GM18951 (cell line): ENCODE data around the gene CMPK2.

Experiments
- POLR2A ChIP-seq: IDR thresholded peaks from 4 replicates; pipeline ENCODE4 v1.6.1; 2011; ENCODE audit warnings: mild to moderate bottlenecking; ENCODE audit not compliant: insufficient read length, insufficient read depth; ENCODE audit errors: extremely low read depth
- in situ Hi-C: fragments of 300-500 bp; cut with MboI; formaldehyde crosslinking; loops from one replicate; pipeline ENCODE4 v1.12.0; 2022; ENCODE audit warnings: low sequenced_read_pairs, mixed read lengths, inconsistent platforms; ENCODE audit not compliant: unreplicated experiment

The CMPK2 gene

DNA sequence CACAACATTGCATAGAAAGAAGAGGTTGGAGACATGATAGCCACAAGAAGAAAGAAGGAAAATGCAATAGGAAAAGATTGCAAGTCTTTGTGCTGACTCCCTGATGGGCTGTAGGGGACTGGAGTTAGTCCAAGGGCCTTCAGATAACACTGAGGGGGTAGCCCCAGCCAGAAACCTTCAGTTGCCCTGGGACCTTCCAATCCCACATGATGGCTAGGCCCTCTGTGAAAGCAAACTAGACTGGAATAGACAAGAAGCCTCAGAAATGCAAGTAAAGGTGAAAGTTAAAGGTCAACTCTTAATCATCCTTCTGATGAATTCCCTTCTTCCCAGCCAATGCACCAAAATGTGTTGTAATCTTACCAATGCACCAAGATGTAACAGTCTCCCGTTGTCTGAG lies 19.2 kb downstream of the CMPK2 start:
- no peak for TF ChIP-seq POLR2A
- in situ Hi-C loops: no loop called here

DNA sequence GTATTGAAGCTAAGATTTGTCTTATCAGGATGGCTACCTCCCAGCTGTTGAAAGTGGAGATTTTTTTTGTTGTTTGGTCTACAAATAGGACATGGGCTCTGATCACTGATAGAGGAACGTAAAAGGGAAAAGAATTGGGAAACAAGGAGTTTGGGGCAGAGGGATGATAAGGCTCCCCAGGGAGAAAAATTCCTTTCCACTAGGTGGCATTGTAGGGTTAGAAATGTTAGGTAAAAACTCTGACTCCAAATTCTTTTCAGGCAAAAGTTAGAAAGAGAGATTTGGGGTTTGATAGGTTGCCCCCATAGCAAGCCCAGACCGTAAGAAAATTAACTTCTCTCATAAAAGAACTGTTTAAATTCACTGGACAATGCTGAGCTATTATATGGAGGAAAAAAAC lies 19.8 kb downstream of the CMPK2 start:
- TF ChIP-seq POLR2A: no peak
- in situ Hi-C loops: no loop called here

DNA sequence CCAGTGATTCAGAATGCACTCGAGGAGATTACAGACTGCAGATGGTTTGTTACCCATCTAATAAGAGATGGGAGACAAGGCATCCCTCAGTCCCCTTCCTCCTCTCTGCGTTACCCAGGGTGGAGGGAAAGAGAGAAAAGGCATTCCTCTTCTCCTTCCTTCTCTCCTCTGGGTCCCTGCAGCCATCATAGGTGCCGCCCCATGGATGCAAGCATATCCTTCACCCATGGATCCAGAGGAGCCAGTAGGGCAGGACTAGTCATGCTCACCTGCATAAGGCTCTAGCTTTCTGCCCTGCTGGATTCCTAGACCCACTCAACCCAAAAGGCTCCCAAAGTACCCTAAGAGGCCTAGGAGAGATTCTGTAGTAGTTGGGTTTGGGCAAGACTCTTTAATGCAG lies 20.4 kb downstream of the CMPK2 start:
- no peak for TF ChIP-seq POLR2A
- in situ Hi-C loops: no loop called here

DNA sequence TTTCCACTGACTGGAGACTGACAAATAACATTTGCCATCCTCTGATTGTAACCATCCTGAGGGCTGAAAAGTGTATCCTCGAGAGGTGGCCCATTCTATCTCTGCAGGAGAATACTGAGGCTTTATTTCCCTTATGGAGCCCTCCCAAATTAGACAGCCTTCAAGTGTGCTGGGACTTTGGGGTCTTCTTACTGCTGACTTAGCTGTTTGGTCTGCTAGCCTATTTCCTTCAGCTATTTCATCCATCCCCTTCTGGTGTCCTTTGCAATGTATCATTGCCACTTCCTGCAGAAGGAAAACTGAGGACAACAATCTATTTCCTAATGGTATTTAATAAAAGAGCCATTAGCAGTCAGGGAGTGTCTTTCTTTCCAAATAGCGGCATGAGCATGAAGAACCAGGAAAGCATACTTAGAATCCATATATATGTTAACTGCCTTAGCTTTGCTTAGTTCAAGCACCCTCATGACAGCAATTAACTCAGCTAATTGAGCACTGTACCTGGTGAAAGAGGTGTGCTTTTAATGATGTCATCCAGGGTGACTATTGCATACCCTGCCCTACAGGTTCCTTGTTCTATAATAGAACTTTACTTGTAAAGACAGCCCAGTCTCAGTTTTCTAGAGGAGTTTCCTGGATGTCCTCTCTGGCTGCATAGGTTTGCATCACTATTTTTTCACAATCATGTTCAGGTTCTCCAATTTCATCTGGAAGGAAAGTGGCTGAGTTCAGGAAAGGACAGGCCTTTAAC lies 24.0 kb downstream of the CMPK2 start:
- no peak for TF ChIP-seq POLR2A
- in situ Hi-C loops: no loop called here

DNA sequence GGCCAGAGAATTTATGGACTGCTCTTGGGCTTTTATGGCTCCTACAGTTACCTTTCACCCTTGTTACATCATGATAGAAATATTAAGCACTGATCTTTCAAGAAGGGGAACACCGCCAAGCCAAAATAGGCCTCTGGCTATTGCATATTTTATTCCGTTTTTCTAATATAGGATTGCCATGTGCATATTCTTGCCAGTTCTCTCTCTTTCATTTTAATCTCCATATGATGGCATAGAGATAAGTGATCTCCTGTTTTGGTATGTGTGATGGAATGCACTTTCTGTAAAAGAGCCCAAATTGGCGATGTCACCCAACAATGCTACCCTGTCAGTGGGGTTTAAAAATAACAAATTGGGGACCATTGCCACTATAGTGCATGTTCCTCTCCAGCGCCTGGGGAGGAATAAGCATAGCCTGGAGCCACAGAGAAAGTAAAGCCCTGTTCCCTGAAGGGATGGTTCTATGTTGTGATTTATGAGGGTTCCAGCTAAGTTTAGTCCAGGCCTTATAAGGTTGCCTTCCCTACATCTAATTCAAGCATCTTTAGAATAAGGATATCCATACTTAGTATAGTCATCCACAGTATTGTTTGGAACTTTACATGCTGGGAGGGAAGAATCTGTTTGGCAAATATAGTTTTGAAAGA lies 26.9 kb downstream of the CMPK2 start:
- TF ChIP-seq POLR2A: no peak
- in situ Hi-C loops: no loop called here

DNA sequence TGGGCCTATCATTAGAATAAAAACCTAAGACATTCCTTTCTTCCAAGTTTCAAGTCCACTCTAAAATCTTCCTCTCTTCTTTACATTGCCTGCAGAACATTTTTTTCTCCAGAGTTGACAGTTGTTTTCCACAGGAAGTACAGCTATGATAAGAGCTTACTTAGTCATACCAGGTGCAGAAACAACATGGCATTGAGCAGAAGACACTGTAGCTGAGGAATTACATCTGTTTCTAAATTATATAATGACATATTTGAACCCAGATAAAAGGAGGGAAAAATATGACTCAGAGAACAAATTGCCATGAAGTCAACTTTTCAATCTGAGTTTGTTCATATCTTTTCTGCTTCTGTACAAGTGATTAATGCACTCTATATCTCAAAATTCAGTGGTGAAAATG lies 30.2 kb downstream of the CMPK2 start:
- in situ Hi-C loops: no loop called here
- no peak for TF ChIP-seq POLR2A

DNA sequence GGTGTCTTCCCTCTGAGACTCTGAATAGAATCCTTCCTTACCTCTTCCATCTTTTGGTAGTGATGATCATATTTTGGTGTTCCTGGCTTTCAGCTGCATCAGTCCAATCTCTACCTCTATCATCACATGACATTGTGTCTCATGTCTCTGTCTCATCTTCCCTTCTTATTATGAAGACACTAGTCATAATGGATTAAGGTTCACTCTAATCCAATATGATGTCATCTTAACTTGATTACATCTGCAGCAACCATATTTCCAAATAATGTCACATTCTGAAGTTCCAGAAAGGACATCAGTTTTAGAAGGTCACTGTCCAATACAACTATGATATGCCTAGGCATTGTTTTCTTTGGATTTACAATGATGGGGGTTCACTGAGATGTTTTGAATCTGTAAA lies 31.5 kb downstream of the CMPK2 start:
- in situ Hi-C loops: no loop called here
- no peak for TF ChIP-seq POLR2A

DNA sequence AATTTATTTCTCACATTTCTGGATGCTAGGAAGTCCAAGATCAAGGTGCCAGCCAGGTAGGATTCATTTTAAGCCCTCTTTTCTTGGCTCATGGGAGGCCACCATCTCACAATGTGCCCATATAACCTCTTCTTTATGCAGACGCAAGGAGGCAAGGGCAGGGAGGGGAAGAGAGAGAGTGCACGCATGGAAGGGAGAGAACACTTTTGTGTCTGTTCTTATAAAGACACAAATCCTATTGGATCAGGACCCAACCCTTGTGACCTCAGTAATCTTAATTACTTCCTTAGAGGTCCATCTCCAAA lies 32.5 kb downstream of the CMPK2 start:
- in situ Hi-C loops: no loop called here

DNA sequence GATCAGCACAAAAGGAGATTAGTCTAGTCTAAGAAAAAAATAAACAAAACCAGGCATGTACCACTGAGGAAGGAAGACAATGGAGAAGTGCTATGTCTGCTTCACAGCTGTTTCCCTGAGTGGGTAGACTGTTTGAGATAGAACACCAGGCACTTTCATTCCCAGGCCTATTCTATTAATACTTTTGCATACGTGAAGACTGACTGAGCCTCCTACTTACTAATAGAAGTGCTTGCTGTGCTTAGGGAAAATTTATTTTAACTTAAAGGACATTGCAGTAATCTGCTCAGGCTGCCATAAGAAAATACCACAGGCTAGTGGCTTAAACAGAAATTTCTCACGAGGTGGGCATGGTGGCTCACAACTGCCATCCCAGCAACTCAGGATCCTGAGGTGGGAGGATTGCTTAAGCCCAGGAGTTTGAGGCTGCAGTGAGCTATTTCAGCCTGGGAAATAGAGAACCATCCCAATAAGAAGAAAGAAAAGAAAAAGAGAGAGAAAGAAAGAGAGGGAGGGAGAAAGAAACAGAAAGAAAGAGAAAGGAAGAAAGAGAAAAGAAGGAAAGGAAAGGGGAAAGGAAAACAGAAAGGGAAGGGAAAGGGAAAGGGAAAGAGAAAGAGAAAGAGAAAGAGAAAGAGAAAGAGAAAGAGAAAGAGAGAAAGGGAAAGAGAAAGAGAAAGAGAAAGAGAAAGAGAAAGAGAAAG lies 33.0 kb downstream of the CMPK2 start:
- in situ Hi-C loops: no loop called here

More for the DNA sequence above, 32.5 kb downstream of the CMPK2 start:
- TF ChIP-seq POLR2A: no peak

DNA sequence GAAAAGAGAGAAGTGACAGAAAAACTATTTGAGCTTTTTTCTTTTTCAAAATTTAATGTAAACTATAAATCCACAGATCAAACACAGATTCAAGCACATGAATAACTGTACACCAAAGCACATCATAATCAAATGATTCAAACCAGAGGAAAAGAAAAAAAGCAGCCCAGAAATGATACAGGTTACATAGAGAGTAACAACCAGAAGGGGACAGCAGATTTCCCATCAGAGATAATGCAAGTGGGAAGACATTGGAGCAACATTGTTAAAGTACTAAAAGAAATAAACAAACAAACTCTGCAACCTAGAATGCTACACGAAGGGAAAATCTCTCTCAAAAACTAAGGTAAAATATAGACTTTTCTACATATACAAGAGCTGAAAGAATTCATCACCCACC lies 34.5 kb downstream of the CMPK2 start:
- in situ Hi-C loops: no loop called here
- no peak for TF ChIP-seq POLR2A

More for the DNA sequence above, 33.0 kb downstream of the CMPK2 start:
- TF ChIP-seq POLR2A: no peak

DNA sequence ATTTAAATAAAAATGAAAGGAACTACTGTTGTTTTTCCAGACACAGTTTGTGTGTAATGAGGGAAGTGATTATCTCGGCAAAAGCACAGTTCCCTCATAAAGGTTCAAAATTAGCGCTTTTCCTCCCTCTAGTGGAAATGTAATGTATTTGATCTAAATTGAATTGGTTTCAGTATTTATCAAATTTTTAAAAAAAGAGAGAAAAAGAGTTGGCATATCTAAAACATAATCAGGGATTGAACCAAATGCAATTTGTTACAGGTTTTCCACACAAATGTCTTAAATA lies 37.5 kb downstream of the CMPK2 start:
- TF ChIP-seq POLR2A: no peak
- in situ Hi-C loops: no loop called here

DNA sequence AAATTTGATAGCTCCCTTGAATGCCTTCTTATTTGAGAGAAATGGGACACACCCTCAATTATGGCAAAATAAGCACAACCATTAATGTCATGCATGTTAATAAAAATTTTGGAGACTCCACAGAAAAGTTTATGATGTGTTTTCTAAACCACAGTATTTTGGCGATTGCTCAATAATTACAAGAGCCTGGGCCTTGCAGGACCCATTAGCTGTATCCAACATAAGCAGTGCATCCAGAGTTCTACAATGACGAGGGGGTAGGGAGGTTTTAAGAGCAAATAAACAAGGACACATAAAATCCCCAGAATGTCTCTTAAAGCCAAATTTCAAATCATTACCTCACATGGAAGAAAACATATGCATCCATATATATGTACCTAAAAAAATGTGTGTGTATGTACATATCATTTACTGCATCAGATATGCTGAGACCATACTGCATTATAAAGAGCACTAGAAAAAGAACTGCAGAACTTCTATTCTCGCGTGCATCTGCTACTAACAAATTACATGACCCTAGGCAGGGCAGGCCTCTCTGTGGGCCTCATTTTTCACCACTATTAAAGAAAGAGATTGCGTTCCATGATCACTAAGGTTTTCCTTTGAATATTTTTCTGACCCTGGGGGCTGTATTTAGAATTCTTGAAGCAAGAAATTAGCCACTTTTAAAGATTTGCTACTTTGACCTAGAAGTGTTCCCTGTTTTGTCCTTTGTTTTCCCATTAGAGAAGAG lies 38.0 kb downstream of the CMPK2 start:
- in situ Hi-C loops: no loop called here
- no peak for TF ChIP-seq POLR2A

DNA sequence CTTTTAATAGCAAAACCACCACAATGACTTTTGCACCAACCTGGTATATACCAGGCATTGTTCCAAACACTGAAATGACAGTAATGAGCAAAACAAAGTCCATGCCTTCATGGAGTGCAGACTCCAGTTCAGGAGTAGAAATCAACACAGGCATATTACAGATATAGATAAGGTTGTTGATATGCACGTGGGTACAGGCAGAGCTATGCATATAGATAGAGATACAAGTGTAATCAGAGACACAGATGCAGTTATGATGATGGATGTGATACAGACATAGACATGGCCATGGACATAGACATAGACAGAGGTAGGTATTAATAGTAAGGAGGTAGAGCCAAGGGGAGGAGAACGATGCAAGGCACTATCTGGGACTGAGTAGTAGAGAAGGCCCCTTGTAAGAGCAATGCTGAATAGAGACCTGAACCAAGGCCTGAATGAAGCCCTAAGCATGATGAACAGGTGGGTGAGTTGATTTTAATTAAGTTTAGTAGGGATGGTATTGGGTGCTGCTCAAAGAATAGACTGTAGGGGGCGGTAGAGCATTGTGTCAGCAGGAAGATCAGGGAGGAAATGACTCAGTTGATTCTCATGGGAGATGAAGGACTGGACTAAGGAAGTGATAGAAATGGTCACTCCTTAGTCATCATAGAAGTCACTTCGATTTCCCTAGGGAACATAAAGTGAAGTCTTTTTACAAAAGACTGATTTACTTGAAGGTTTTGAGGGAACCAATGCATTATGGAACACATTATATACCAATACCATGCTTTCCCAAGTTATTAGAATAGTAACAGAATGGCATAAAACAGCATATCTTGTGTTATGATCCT lies 39.4 kb downstream of the CMPK2 start:
- in situ Hi-C loops: no loop called here
- no peak for TF ChIP-seq POLR2A
